GM23338 (cell line): Measurements from ENCODE around the gene SLC7A4. TPM values are rescaled to one million over a fixed set of nuclear protein-coding genes. Genes with fewer than 3 reads are reported as not detected.

Experiments used
- ATAC-seq: fragments of 200-7000 bp; cut with Tn5 transposase; 3 replicates; pipeline ENCODE4 v1.9.1; 2020
- DNase-seq: peaks from one replicate; pipeline ENCODE4 v3.0.0-alpha.2; 2015; ENCODE audit warnings: low spot score
- H2AFZ ChIP-seq: fragments of 200-600 bp; sonication (generic); 2 replicates; pipeline ENCODE4 v1.8.0; 2016; ENCODE audit warnings: antibody characterized with exemption, mild to moderate bottlenecking, moderate library complexity
- H3F3A ChIP-seq: fragments of 200-600 bp; sonication (generic); replicated peaks from 2 replicates; pipeline ENCODE4 v1.8.0; 2017; ENCODE audit warnings: antibody characterized with exemption, mixed run types, low read depth
- H3K27ac ChIP-seq: fragments of 200-600 bp; sonication (generic); 2 replicates; pipeline ENCODE4 v1.6.1; 2016; ENCODE audit warnings: low read depth
- H3K27me3 ChIP-seq: fragments of 200-600 bp; sonication (generic); 2 replicates; pipeline ENCODE4 v1.8.0; 2016; ENCODE audit warnings: mild to moderate bottlenecking, mixed run types, moderate library complexity; ENCODE audit not compliant: insufficient read depth
- H3K36me3 ChIP-seq: fragments of 200-600 bp; sonication (generic); 2 replicates; pipeline ENCODE4 v1.8.0; 2016; ENCODE audit warnings: mild to moderate bottlenecking; ENCODE audit not compliant: insufficient read depth
- H3K4me1 ChIP-seq: fragments of 200-600 bp; sonication (generic); 2 replicates; pipeline ENCODE4 v1.8.0; 2016; ENCODE audit warnings: mild to moderate bottlenecking, moderate library complexity; ENCODE audit not compliant: insufficient read depth
- H3K4me2 ChIP-seq: fragments of 200-600 bp; sonication (generic); 2 replicates; pipeline ENCODE4 v1.7.1; 2017; ENCODE audit warnings: mixed run types
- H3K4me3 ChIP-seq: fragments of 200-600 bp; sonication (generic); 2 replicates; pipeline ENCODE4 v1.6.1; 2016; ENCODE audit warnings: mixed run types
- H3K79me2 ChIP-seq: fragments of 200-600 bp; sonication (generic); replicated peaks from 2 replicates; pipeline ENCODE4 v1.8.0; 2017; ENCODE audit warnings: mild to moderate bottlenecking; ENCODE audit not compliant: insufficient read depth
- H3K9me2 ChIP-seq: fragments of 200-600 bp; sonication (generic); 2 replicates; pipeline ENCODE4 v1.8.0; 2017; ENCODE audit not compliant: insufficient read depth
- H4K20me1 ChIP-seq: fragments of 200-600 bp; sonication (generic); replicated peaks from 2 replicates; pipeline ENCODE4 v1.8.0; 2017; ENCODE audit warnings: mild to moderate bottlenecking; ENCODE audit not compliant: insufficient read depth
- H3K27ac Mint-ChIP-seq: 2 replicates; pipeline ENCODE4 v1.8.0; 2020; ENCODE audit warnings: inconsistent platforms, mild to moderate bottlenecking, moderate library complexity, mixed read lengths
- H3K27me3 Mint-ChIP-seq: 3 replicates; pipeline ENCODE4 v1.8.0; 2022; ENCODE audit warnings: low read depth, mild to moderate bottlenecking, moderate library complexity, mixed read lengths, inconsistent platforms; ENCODE audit not compliant: insufficient read depth, poor library complexity
- H3K36me3 Mint-ChIP-seq: 3 replicates; pipeline ENCODE4 v1.8.0; 2021; ENCODE audit warnings: low read depth, mild to moderate bottlenecking, inconsistent platforms, moderate library complexity, mixed read lengths
- H3K4me1 Mint-ChIP-seq: 3 replicates; pipeline ENCODE4 v1.8.0; 2020; ENCODE audit warnings: mild to moderate bottlenecking, inconsistent platforms, mixed read lengths
- H3K4me3 Mint-ChIP-seq: 3 replicates; pipeline ENCODE4 v1.8.0; 2021; ENCODE audit warnings: moderate library complexity, mild to moderate bottlenecking, inconsistent platforms, mixed read lengths
- H3K9me3 Mint-ChIP-seq: 3 replicates; pipeline ENCODE4 v1.8.0; 2020; ENCODE audit warnings: moderate library complexity, mild to moderate bottlenecking, inconsistent platforms, mixed read lengths
- CREB1 ChIP-seq: fragments of 250-450 bp; sonication (Bioruptor Pico); IDR thresholded peaks from 2 replicates; pipeline ENCODE4 v1.5.0; 2020; ENCODE audit warnings: low read depth, mild to moderate bottlenecking, moderate library complexity
- CTCF ChIP-seq, 2 experiments: fragments of 200-600 bp in 1 of 2; sonication (generic) in 1 of 2; conservative IDR thresholded peaks; 2 replicates each; pipeline versions ENCODE4 v1.5.1 to v1.6.1; 2016 to 2017; ENCODE audit warnings: antibody characterized with exemption in 2 of 2, low read depth in 2 of 2, mild to moderate bottlenecking in 2 of 2, moderate library complexity in 1 of 2
- EZH2phosphoT487 ChIP-seq: fragments of 200-600 bp; sonication (generic); IDR thresholded peaks from one replicate; pipeline ENCODE4 v1.8.1; 2018; ENCODE audit warnings: antibody characterized with exemption; ENCODE audit not compliant: unreplicated experiment
- POLR2AphosphoS5 ChIP-seq: IDR thresholded peaks from 2 replicates; pipeline ENCODE4 v1.6.1; 2016; ENCODE audit warnings: antibody characterized with exemption, low read depth
- ZNF331 ChIP-seq: fragments of 250-450 bp; sonication (Bioruptor Pico); IDR thresholded peaks from 2 replicates; pipeline ENCODE4 v1.5.0; 2020; ENCODE audit warnings: low read depth, mild to moderate bottlenecking, moderate library complexity
- ZNF462 ChIP-seq: fragments of 250-450 bp; sonication (Bioruptor Pico); IDR thresholded peaks from 2 replicates; pipeline ENCODE4 v1.5.0; 2020; ENCODE audit warnings: mild to moderate bottlenecking, moderate library complexity
- polyA plus RNA-seq: library from polyadenylated mRNA; unstranded; fragments of >200 nt; fragmentation: Nextera tagmentation; extraction: Ambion mirVana; gene quantifications from 2 replicates; pipeline ENCODE4 v1.2.1, GENCODE V29; 2016
- total RNA-seq: library from RNA; depleted of rRNA; stranded (reverse); fragments of >200 nt; shearing (Covaris generic); gene quantifications from 2 replicates; pipeline ENCODE4 v1.2.3, GENCODE V29; 2014

Gene SLC7A4
- total and polyA plus RNA-seq, 2 experiments from 2014 or later: 0.07 to 0.44 TPM

- DNase-seq: peak; percentile 97
These were observed 13.4 kb upstream of the SLC7A4 start, which contains the start of gene LRRC74B for GRCh38 chr22:21045585-21046294. Gene LRRC74B (plus strand): TSS chr22:21045946. CDS start chr22:21045987, 41 bp downstream.

More at GRCh38 chr22:21045585-21046294, 13.4 kb upstream of the SLC7A4 start, which contains the start of gene LRRC74B:
- 0 out of 2 replicates have a peak, but pooled peaks cover 4% of the 10 kb centered on the region for H3F3A ChIP-seq
- no peaks in the 10 kb centered on the region for H3K9me2 ChIP-seq
- peak within 1 kb of the TSS; percentile 95 for H2AFZ ChIP-seq
- Mint-ChIP-seq H3K27ac (no peak within 1 kb of the TSS), H3K27me3 (peaks cover 25% of the 10 kb centered on the region), H3K4me3 (peak within 1 kb of the TSS; percentile 88), H3K36me3 (no peaks in the 10 kb centered on the region), H3K4me1 (peaks cover 15% of the 10 kb centered on the region), H3K9me3 (no peaks in the 10 kb centered on the region)
- no peaks in the 10 kb centered on the region for H3K27me3 ChIP-seq
- H3K36me3 ChIP-seq: no peaks in the 10 kb centered on the region
- no peaks in the 10 kb centered on the region for H4K20me1 ChIP-seq
- peak within 1 kb of the TSS; percentile 88 for H3K4me2 ChIP-seq
- H3K4me3 ChIP-seq: peak within 1 kb of the TSS; percentile 91
- no peaks in the 10 kb centered on the region for H3K4me1 ChIP-seq
- peak; percentile 97 for ATAC-seq
- TF ChIP-seq ZNF462 (CRISPR knock-in tag) (no peak), CREB1 (CRISPR knock-in tag) (0 out of 2 replicates have a peak, but pooled peaks have one; percentile 18), CTCF (conservative IDR thresholded peaks at IDR 0.05; ENCODE audit: low read depth in 2 of 2) (no peak), POLR2AphosphoS5 (peak; percentile 45; the same call in 1 of the 2 replicates), EZH2phosphoT487 (no peak), ZNF331 (no peak)
- no peaks in the 10 kb centered on the region for H3K79me2 ChIP-seq
- H3K27ac ChIP-seq: no peak within 1 kb of the TSS
